Gastroesophageal sphincter (tissue), 4 donors: ENCODE measurements around the gene OR6B1. TPM values are rescaled to one million over a fixed set of nuclear protein-coding genes. Genes with fewer than 3 reads are reported as not detected.
"Not testable (repeated sequence)": the region's sequence is repeated elsewhere in the genome, so short reads cannot be mapped to it uniquely, and the experiment has no call there.

ENCODE experiments used
- ATAC-seq: fragments of 150-250 bp; one replicate; pipeline ENCODE4 v1.9.1; 2016; ENCODE audit warnings: mild to moderate bottlenecking, moderate library complexity
- H3K27ac ChIP-seq, 4 donors: fragments of 200-600 bp; sonication (generic) in 3 of 4; 1 replicate in 3 of 4; 2 replicates in 1 of 4; pipeline ENCODE4 v1.5.1; 2016 to 2019
- H3K27me3 ChIP-seq: fragments of 200-600 bp; sonication (generic); one replicate; pipeline ENCODE4 v1.5.1; 2019
- H3K36me3 ChIP-seq, 2 donors: fragments of 200-600 bp; sonication (generic); one replicate each; pipeline ENCODE4 v1.5.1; 2019; ENCODE audit warnings: control low read depth in 1 of 2
- H3K4me1 ChIP-seq, 3 donors: fragments of 200-600 bp; sonication (generic); 1 replicate in 2 of 3; 2 replicates in 1 of 3; pipeline ENCODE4 v1.5.1; 2016 to 2019; ENCODE audit warnings: control low read depth in 2 of 3
- H3K4me3 ChIP-seq, 2 donors: fragments of 200-600 bp; sonication (generic); one replicate each; pipeline ENCODE4 v1.5.1; 2019; ENCODE audit warnings: mild to moderate bottlenecking in 1 of 2, moderate library complexity in 1 of 2
- H3K9me3 ChIP-seq, 3 donors: fragments of 200-600 bp; sonication (generic); one replicate each; pipeline ENCODE4 v1.5.1; 2017 to 2019; ENCODE audit warnings: control low read depth in 2 of 3
- CTCF ChIP-seq, 4 experiments: fragments of 200-600 bp in 2 of 4; fragments of 450-650 bp in 2 of 4; sonication (generic) in 1 of 4; IDR thresholded peaks; one replicate each; pipeline ENCODE4 v1.5.1; 2017 to 2019; ENCODE audit warnings: antibody characterized with exemption in 4 of 4, mild to moderate bottlenecking in 2 of 4, moderate library complexity in 2 of 4
- EP300 ChIP-seq: sonication (generic); formaldehyde crosslinking; IDR thresholded peaks from one replicate; pipeline ENCODE4 v1.6.1; 2017; ENCODE audit warnings: antibody characterized with exemption, mild to moderate bottlenecking
- POLR2A ChIP-seq, 2 donors: fragments of 450-650 bp; IDR thresholded peaks; one replicate each; pipeline ENCODE4 v1.6.1; 2017; ENCODE audit warnings: antibody characterized with exemption in 2 of 2, mild to moderate bottlenecking in 2 of 2, moderate library complexity in 1 of 2
- POLR2AphosphoS5 ChIP-seq: sonication (generic); formaldehyde crosslinking; IDR thresholded peaks from one replicate; pipeline ENCODE4 v1.6.1; 2017; ENCODE audit warnings: antibody characterized with exemption
- WGBS, 2 donors: methylation state at CpG; one replicate each; pipeline ENCODE4 v1.1.5; 2018; ENCODE audit warnings: low coverage in 1 of 2; 5-methylcytosine and 5-hydroxymethylcytosine counted together
- total RNA-seq, 4 donors: library from RNA; depleted of rRNA; stranded (reverse); fragments of >200 nt; gene quantifications; one replicate each; pipeline ENCODE4 v1.1.0, GENCODE V29; 2016

Gene OR6B1
- total RNA-seq, 4 donors from 2014 or later = not detected

- H3K27me3 ChIP-seq = no peaks in the 10 kb centered on the region
- no peaks in the 10 kb centered on the region for H3K36me3 ChIP-seq
- peaks cover 0 to 6% (median 0%) of the 10 kb centered on the region in 3 donors for H3K4me1 ChIP-seq
- no peaks in the 10 kb centered on the region for H3K9me3 ChIP-seq
- no peak overlapping the region for H3K27ac ChIP-seq
- 69 to 70% methylated on average over 3 of the region's 3 CpGs for WGBS, 2 donors
- ATAC-seq = no peak
- no peak overlapping the region for H3K4me3 ChIP-seq
- TF ChIP-seq POLR2A (IDR thresholded peaks at IDR 0.05) (no peak), CTCF (IDR thresholded peaks at IDR 0.05) (no peak), POLR2AphosphoS5 (no peak), EP300 (no peak)
Observed at GRCh38 chr7:144001543-144001942, 1.4 kb downstream of the OR6B1 start.

GRCh38 chr7:144004703-144005102 is 4.6 kb downstream of the OR6B1 start:
- TF ChIP-seq POLR2AphosphoS5 (no peak), EP300 (no peak), CTCF (IDR thresholded peaks at IDR 0.05) (no peak), POLR2A (IDR thresholded peaks at IDR 0.05) (no peak)
- ATAC-seq = no peak
- H3K27ac ChIP-seq = no peak overlapping the region
- 79 to 85% methylated on average over 3 to 5 of the region's 5 CpGs for WGBS, 2 donors
- H3K4me1 ChIP-seq = no peaks in the 10 kb centered on the region
- H3K4me3 ChIP-seq = no peak overlapping the region
- no peaks in the 10 kb centered on the region for H3K36me3 ChIP-seq
- no peaks in the 10 kb centered on the region for H3K9me3 ChIP-seq
- H3K27me3 ChIP-seq = no peaks in the 10 kb centered on the region

- TF ChIP-seq POLR2AphosphoS5 (no peak), POLR2A (IDR thresholded peaks at IDR 0.05) (no peak), EP300 (no peak), CTCF (IDR thresholded peaks at IDR 0.05) (no peak)
- Histone ChIP-seq H3K27ac (no peak overlapping the region), H3K4me1 (no peaks in the 10 kb centered on the region), H3K4me3 (no peak overlapping the region), H3K9me3 (peaks cover 0 to 11% (median 0%) of the 10 kb centered on the region in 3 donors), H3K36me3 (no peaks in the 10 kb centered on the region), H3K27me3 (no peaks in the 10 kb centered on the region)
- 25 to 57% methylated on average over 1 of the region's 1 CpG for WGBS, 2 donors
- no peak for ATAC-seq
Observed at GRCh38 chr7:144006029-144006691, 6.0 kb downstream of the OR6B1 start.

GRCh38 chr7:144006692-144007042 is 6.5 kb downstream of the OR6B1 start:
- ATAC-seq = no peak
- Histone ChIP-seq H3K27me3 (no peaks in the 10 kb centered on the region), H3K27ac (no peak overlapping the region), H3K4me1 (no peaks in the 10 kb centered on the region), H3K36me3 (no peaks in the 10 kb centered on the region), H3K9me3 (peaks cover 0 to 11% (median 0%) of the 10 kb centered on the region in 3 donors), H3K4me3 (no peak overlapping the region)
- 100% methylated on average over 1 of the region's 1 CpG for WGBS, 2 donors
- TF ChIP-seq CTCF (IDR thresholded peaks at IDR 0.05) (no peak), POLR2AphosphoS5 (no peak), EP300 (no peak), POLR2A (IDR thresholded peaks at IDR 0.05) (no peak)

- H3K27me3 ChIP-seq = no peaks in the 10 kb centered on the region
- ATAC-seq = no peak
- no peaks in the 10 kb centered on the region for H3K4me1 ChIP-seq
- H3K9me3 ChIP-seq = peaks cover 0 to 11% (median 0%) of the 10 kb centered on the region in 3 donors
- no peaks in the 10 kb centered on the region for H3K36me3 ChIP-seq
- TF ChIP-seq CTCF (IDR thresholded peaks at IDR 0.05) = no peak
- no peak for TF ChIP-seq EP300
- no peak overlapping the region for H3K4me3 ChIP-seq
- no peak overlapping the region for H3K27ac ChIP-seq
- 20 to 63% methylated on average over 1 to 2 of the region's 2 CpGs for WGBS, 2 donors
Observed at GRCh38 chr7:144009361-144009760, 9.2 kb downstream of the OR6B1 start.

GRCh38 chr7:144010061-144010460 is 9.9 kb downstream of the OR6B1 start:
- H3K4me1 ChIP-seq, H3K27ac ChIP-seq, ATAC-seq, H3K4me3 ChIP-seq, H3K27me3 ChIP-seq, H3K36me3 ChIP-seq: not testable (repeated sequence)
- peaks cover 0 to 11% (median 0%) of the 10 kb centered on the region in 3 donors for H3K9me3 ChIP-seq

GRCh38 chr7:144010821-144011220 is 10.7 kb downstream of the OR6B1 start:
- WGBS, 2 donors = 67% methylated on average over 1 of the region's 1 CpG; no CpG with 5 or more reads in 1 of the 2 donors
- not testable (repeated sequence) for H3K27ac ChIP-seq, H3K36me3 ChIP-seq, H3K27me3 ChIP-seq, H3K4me3 ChIP-seq, H3K4me1 ChIP-seq, ATAC-seq
- H3K9me3 ChIP-seq = peaks cover 0 to 11% (median 0%) of the 10 kb centered on the region in 3 donors
